IMR-90 (cell line): ENCODE results near the gene PARD3. TPM values are rescaled to one million over a fixed set of nuclear protein-coding genes. Genes with fewer than 3 reads are reported as not detected.

Experiments used
- ATAC-seq: fragments of 200-7000 bp; cut with Tn5 transposase; 2 replicates; pipeline ENCODE4 v1.9.1; 2020; ENCODE audit warnings: low read depth, mild to moderate bottlenecking, moderate library complexity
- BruUV-seq: library from RNA; stranded (reverse); fragments of 400-500 nt; replicated peaks from 2 replicates; lab custom pipeline; 2021; lab: Mats Ljungman, UMichigan
- CTCF ChIA-PET: fragments of 300-600 bp; formaldehyde crosslinking; extraction: SDS; loops from one replicate; lab custom pipeline; 2021; ENCODE audit warnings: antibody characterized with exemption; lab: Yijun Ruan, JAX
- POLR2A ChIA-PET: fragments of 300-600 bp; sonication (Branson Sonifier 250); formaldehyde crosslinking; loops from one replicate; lab custom pipeline; 2022; ENCODE audit warnings: antibody characterized with exemption; ENCODE audit not compliant: unreplicated experiment; lab: Charles Lee
- DNase-seq: peaks from one replicate; pipeline ENCODE4 v3.0.0; 2013
- H2AFZ ChIP-seq: replicated peaks from 2 replicates; pipeline ENCODE3; 2013; ENCODE audit warnings: low read length, mild to moderate bottlenecking; ENCODE audit not compliant: poor library complexity
- H2AK5ac ChIP-seq: 2 replicates; pipeline ENCODE4 v1.6.1; 2013; ENCODE audit warnings: low read depth, low read length, inconsistent platforms
- H2AK9ac ChIP-seq: replicated peaks from 2 replicates; pipeline ENCODE3; 2013; ENCODE audit warnings: mild to moderate bottlenecking, low read depth, low read length, moderate library complexity; ENCODE audit not compliant: poor library complexity
- H2BK120ac ChIP-seq: 2 replicates; pipeline ENCODE4 v1.6.1; 2013; ENCODE audit warnings: low read depth, low read length, inconsistent platforms
- H2BK15ac ChIP-seq: 3 replicates; pipeline ENCODE4 v1.6.1; 2013; ENCODE audit warnings: low read depth, low read length, inconsistent platforms
- H2BK20ac ChIP-seq: 2 replicates; pipeline ENCODE4 v1.6.1; 2013; ENCODE audit warnings: low read depth, mild to moderate bottlenecking, inconsistent platforms, low read length, moderate library complexity
- H2BK5ac ChIP-seq: 2 replicates; pipeline ENCODE4 v1.6.1; 2013; ENCODE audit warnings: mild to moderate bottlenecking, low read depth, low read length, inconsistent platforms; ENCODE audit not compliant: poor library complexity, severe bottlenecking
- H3K14ac ChIP-seq: replicated peaks from 2 replicates; pipeline ENCODE4 v1.6.1; 2013; ENCODE audit warnings: low read depth, low read length, inconsistent platforms
- H3K18ac ChIP-seq: 2 replicates; pipeline ENCODE4 v1.6.1; 2013; ENCODE audit warnings: low read depth, low read length, control low read depth
- H3K23ac ChIP-seq: 2 replicates; pipeline ENCODE4 v1.6.1; 2013; ENCODE audit warnings: low read depth, low read length, inconsistent platforms
- H3K27ac ChIP-seq: 2 replicates; pipeline ENCODE4 v1.5.1; 2013; ENCODE audit warnings: mild to moderate bottlenecking, control low read depth, low read length; ENCODE audit not compliant: insufficient read depth
- H3K27me3 ChIP-seq: 2 replicates; pipeline ENCODE4 v1.6.1; 2013; ENCODE audit warnings: low read length; ENCODE audit not compliant: control insufficient read depth, insufficient read depth
- H3K36me3 ChIP-seq: 2 replicates; pipeline ENCODE4 v1.6.1; 2013; ENCODE audit warnings: low read length, mixed read lengths; ENCODE audit not compliant: control insufficient read depth, insufficient read depth
- H3K4ac ChIP-seq: 2 replicates; pipeline ENCODE4 v1.6.1; 2013; ENCODE audit warnings: low read depth, low read length, inconsistent platforms
- H3K4me1 ChIP-seq: 2 replicates; pipeline ENCODE4 v1.6.1; 2013; ENCODE audit warnings: low read length, mixed read lengths; ENCODE audit not compliant: control insufficient read depth, insufficient read depth
- H3K4me2 ChIP-seq: 2 replicates; pipeline ENCODE4 v1.6.1; 2013; ENCODE audit warnings: low read depth, mild to moderate bottlenecking, control low read depth, low read length, moderate library complexity
- H3K4me3 ChIP-seq: 2 replicates; pipeline ENCODE4 v1.5.1; 2013; ENCODE audit warnings: low read depth, mild to moderate bottlenecking, control low read depth, low read length, moderate library complexity; ENCODE audit not compliant: insufficient read depth
- H3K56ac ChIP-seq: 2 replicates; pipeline ENCODE4 v1.6.1; 2013; ENCODE audit warnings: low read length, inconsistent platforms; ENCODE audit not compliant: insufficient read depth; ENCODE audit errors: extremely low read depth
- H3K79me1 ChIP-seq, 2 experiments: 2 replicates each; pipeline ENCODE4 v1.6.1; 2013; ENCODE audit warnings: low read length in 2 of 2, inconsistent platforms in 1 of 2, low read depth in 1 of 2
- H3K9ac ChIP-seq: 2 replicates; pipeline ENCODE4 v1.6.1; 2013; ENCODE audit warnings: low read depth, low read length, control low read depth
- H3K9me1 ChIP-seq: 2 replicates; pipeline ENCODE4 v1.6.1; 2013; ENCODE audit warnings: low read length, inconsistent platforms; ENCODE audit not compliant: insufficient read depth
- H3K9me3 ChIP-seq: 2 replicates; pipeline ENCODE4 v1.6.1; 2013; ENCODE audit warnings: low read length; ENCODE audit not compliant: control insufficient read depth, insufficient read depth
- H4K20me1 ChIP-seq: 2 replicates; pipeline ENCODE4 v1.6.1; 2013; ENCODE audit warnings: low read length, inconsistent platforms; ENCODE audit not compliant: insufficient read depth
- H4K5ac ChIP-seq: 2 replicates; pipeline ENCODE4 v1.6.1; 2013; ENCODE audit warnings: mild to moderate bottlenecking, low read depth, low read length, control low read depth
- H4K8ac ChIP-seq, 2 experiments: 2 replicates each; pipeline ENCODE4 v1.6.1; 2013; ENCODE audit warnings: low read depth in 2 of 2, low read length in 2 of 2, control low read depth in 1 of 2, inconsistent platforms in 1 of 2
- H4K91ac ChIP-seq: 2 replicates; pipeline ENCODE4 v1.6.1; 2013; ENCODE audit warnings: low read depth, low read length, inconsistent platforms; ENCODE audit not compliant: insufficient read depth
- BHLHE40 ChIP-seq: fragments of 150-350 bp; IDR thresholded peaks from 2 replicates; pipeline ENCODE4 v1.6.1; 2016; ENCODE audit warnings: mild to moderate bottlenecking, low read depth, low read length
- CEBPB ChIP-seq: IDR thresholded peaks from 2 replicates; pipeline ENCODE4 v1.6.1; 2012; ENCODE audit warnings: low read depth, low read length, improper control_type of control experiment
- CHD1 ChIP-seq: IDR thresholded peaks from 2 replicates; pipeline ENCODE4 v1.6.1; 2012; ENCODE audit warnings: low read depth, low read length, improper control_type of control experiment
- ELK1 ChIP-seq: fragments of 150-350 bp; IDR thresholded peaks from 2 replicates; pipeline ENCODE4 v1.6.1; 2016; ENCODE audit warnings: low read depth, mild to moderate bottlenecking, low read length, moderate library complexity, borderline replicate concordance
- FOS ChIP-seq: fragments of 150-350 bp; IDR thresholded peaks from 2 replicates; pipeline ENCODE4 v1.6.1; 2016; ENCODE audit warnings: low read depth, low read length
- MAZ ChIP-seq: IDR thresholded peaks from 2 replicates; pipeline ENCODE4 v1.6.1; 2012; ENCODE audit warnings: low read depth, mild to moderate bottlenecking, low read length, improper control_type of control experiment, moderate library complexity, borderline replicate concordance
- NFE2L2 ChIP-seq: fragments of 150-350 bp; IDR thresholded peaks from 2 replicates; pipeline ENCODE4 v1.6.1; 2016; ENCODE audit warnings: low read depth, mild to moderate bottlenecking, low read length
- RAD21 ChIP-seq: IDR thresholded peaks from 2 replicates; pipeline ENCODE4 v1.6.1; 2012; ENCODE audit warnings: low read length, improper control_type of control experiment
- RFX5 ChIP-seq: IDR thresholded peaks from 2 replicates; pipeline ENCODE4 v1.8.0; 2012; ENCODE audit warnings: low read depth, mild to moderate bottlenecking, low read length, moderate library complexity
- WGBS, 2 experiments: methylation state at CpG; one replicate each; pipeline versions ENCODE4 v1.1.5 to v1.1.7; 2013; ENCODE audit warnings: missing lambda C conversion rate in 2 of 2; ENCODE audit not compliant: insufficient read length in 1 of 2; ENCODE audit errors: extremely low coverage in 2 of 2; 5-methylcytosine and 5-hydroxymethylcytosine counted together
- dilution Hi-C: fragments of 300-500 bp; cut with HindIII; formaldehyde crosslinking; loops from one replicate; pipeline ENCODE4 v1.14.3; 2018; ENCODE audit warnings: low sequenced_read_pairs; ENCODE audit not compliant: unreplicated experiment
- in situ Hi-C: fragments of 300-500 bp; cut with MboI; formaldehyde crosslinking; loops from 3 replicates; pipeline ENCODE4 v1.14.3; 2019; ENCODE audit warnings: low sequenced_read_pairs, inconsistent platforms, mixed read lengths
- intact Hi-C: fragments of 100-400 bp; cut with micrococcal nuclease; formaldehyde crosslinking; loops from 2 replicates; pipeline ENCODE4 v1.10.0; 2022
- polyA plus RNA-seq, 3 experiments: library from polyadenylated mRNA; depleted of rRNA; stranded (reverse); fragments of >200 nt; gene quantifications; 2 replicates each; pipeline ENCODE4 v1.2.3, GENCODE V29; 2012; ENCODE audit warnings: low replicate concordance in 1 of 3
- total RNA-seq: library from RNA; depleted of rRNA; stranded (reverse); fragments of >200 nt; gene quantifications from 2 replicates; pipeline ENCODE4 v1.2.3, GENCODE V29; 2012
- TF ChIP-seq, protein P1 (sequence below): fragments of 150-350 bp; IDR thresholded peaks from 2 replicates; pipeline ENCODE4 v1.6.1; 2017; ENCODE audit warnings: mild to moderate bottlenecking, antibody characterized with exemption, low read length, low read depth

The PARD3 gene
- total and polyA plus RNA-seq, 2 of the 4 experiments (the other 2 are of a cell fraction), result 14.6 to 37.5 TPM

- intact Hi-C loops, result no loop called here
- H4K8ac ChIP-seq, result no peak overlapping the region
- no peak overlapping the region for H3K4me2 ChIP-seq
- H3K9me3 ChIP-seq, result peaks cover 6% of the 10 kb centered on the region
- H2BK120ac ChIP-seq, result no peak overlapping the region
- no peak overlapping the region for H3K23ac ChIP-seq
- no peak overlapping the region for H3K4ac ChIP-seq
- H3K18ac ChIP-seq, result no peak overlapping the region
- no peak overlapping the region for H3K4me3 ChIP-seq
- dilution Hi-C loops, result no loop called here
- no TSS peak for BruUV-seq
- in situ Hi-C loops, result no loop called here
- no peak overlapping the region for H3K9ac ChIP-seq
- no peak overlapping the region for H4K91ac ChIP-seq
- no peak overlapping the region for H3K27ac ChIP-seq
- CTCF ChIA-PET, result no interaction called here
- TF ChIP-seq CEBPB, result no peak
- TF ChIP-seq RAD21, result no peak
- TF ChIP-seq ELK1, result no peak
- TF ChIP-seq CHD1, result no peak
- TF ChIP-seq, protein P1, sequence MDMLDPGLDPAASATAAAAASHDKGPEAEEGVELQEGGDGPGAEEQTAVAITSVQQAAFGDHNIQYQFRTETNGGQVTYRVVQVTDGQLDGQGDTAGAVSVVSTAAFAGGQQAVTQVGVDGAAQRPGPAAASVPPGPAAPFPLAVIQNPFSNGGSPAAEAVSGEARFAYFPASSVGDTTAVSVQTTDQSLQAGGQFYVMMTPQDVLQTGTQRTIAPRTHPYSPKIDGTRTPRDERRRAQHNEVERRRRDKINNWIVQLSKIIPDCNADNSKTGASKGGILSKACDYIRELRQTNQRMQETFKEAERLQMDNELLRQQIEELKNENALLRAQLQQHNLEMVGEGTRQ, result no peak
- TF ChIP-seq MAZ, result no peak
- no peak for TF ChIP-seq FOS
- TF ChIP-seq RFX5, result no peak
- TF ChIP-seq NFE2L2, result no peak
- TF ChIP-seq BHLHE40, result no peak
- H3K4me1 ChIP-seq, result peaks cover 2% of the 10 kb centered on the region; the same call in 1 of the 2 replicates
- ATAC-seq (no peak), DNase-seq (no peak)
- no peaks in the 10 kb centered on the region for H3K79me1 ChIP-seq
- POLR2A ChIA-PET, result no interaction called here
- H2AFZ ChIP-seq, result no peak overlapping the region
- H3K27me3 ChIP-seq, result peaks cover 1% of the 10 kb centered on the region; the same call in 1 of the 2 replicates
- H3K9me1 ChIP-seq, result no peaks in the 10 kb centered on the region
- 100% methylated on average over 1 of the region's 6 CpGs; no CpG with 5 or more reads in 1 of the 2 experiments for WGBS, 2 experiments
- no peak overlapping the region for H2BK5ac ChIP-seq
- H3K36me3 ChIP-seq, result no peaks in the 10 kb centered on the region
- no peaks in the 10 kb centered on the region for H4K20me1 ChIP-seq
- no peak overlapping the region for H2BK20ac ChIP-seq
- no peak overlapping the region for H2AK9ac ChIP-seq
- H3K14ac ChIP-seq, result no peak overlapping the region
- no peak overlapping the region for H3K56ac ChIP-seq
- H2AK5ac ChIP-seq, result no peak overlapping the region
- no peak overlapping the region for H2BK15ac ChIP-seq
- no peak overlapping the region for H4K5ac ChIP-seq
Measured at GRCh38 chr10:34089253-34089652, 725.8 kb downstream of the PARD3 start.
